Aorta (tissue), 5 donors: Measurements from ENCODE around the gene NCEH1. TPM values are rescaled to one million over a fixed set of nuclear protein-coding genes. Genes with fewer than 3 reads are reported as not detected.
"Not testable (repeated sequence)": the region's sequence is repeated elsewhere in the genome, so short reads cannot be mapped to it uniquely, and the experiment has no call there.

Experiments used
- ATAC-seq: fragments of 200-7000 bp; cut with Tn5 transposase; one replicate; pipeline ENCODE4 v1.9.1; 2022; ENCODE audit warnings: moderate library complexity; ENCODE audit not compliant: low FRiP score
- DNase-seq, 2 donors: peaks; one replicate each; pipeline ENCODE4 v3.0.0-alpha.2; 2020
- H3K27ac ChIP-seq, 2 donors: one replicate each; pipeline ENCODE4 v1.5.1; 2013; ENCODE audit warnings: low read length in 2 of 2, mild to moderate bottlenecking in 2 of 2, moderate library complexity in 2 of 2, control low read depth in 1 of 2, inconsistent platforms in 1 of 2, low read depth in 1 of 2
- H3K27me3 ChIP-seq, 2 donors: one replicate each; pipeline ENCODE4 v1.6.1; 2013; ENCODE audit warnings: control low read depth in 1 of 2, low read length in 1 of 2, mild to moderate bottlenecking in 1 of 2, moderate library complexity in 1 of 2; ENCODE audit not compliant: insufficient read depth in 2 of 2, control insufficient read depth in 1 of 2
- H3K36me3 ChIP-seq, 2 donors: one replicate each; pipeline ENCODE4 v1.6.1; 2013; ENCODE audit warnings: control low read depth in 1 of 2, low read length in 1 of 2, mild to moderate bottlenecking in 1 of 2; ENCODE audit not compliant: insufficient read depth in 2 of 2, control insufficient read depth in 1 of 2
- H3K4me1 ChIP-seq, 2 donors: one replicate each; pipeline ENCODE4 v1.6.1; 2013; ENCODE audit warnings: low read length in 2 of 2, control low read depth in 1 of 2, mild to moderate bottlenecking in 1 of 2, moderate library complexity in 1 of 2; ENCODE audit not compliant: insufficient read depth in 2 of 2, control insufficient read depth in 1 of 2
- H3K4me3 ChIP-seq, 2 donors: one replicate each; pipeline ENCODE4 v1.5.1; 2013; ENCODE audit warnings: low read length in 2 of 2, control low read depth in 1 of 2, mild to moderate bottlenecking in 1 of 2
- H3K9me3 ChIP-seq: one replicate; pipeline ENCODE4 v1.6.1; 2013; ENCODE audit warnings: mild to moderate bottlenecking, low read length; ENCODE audit not compliant: control insufficient read depth
- WGBS, 2 donors: extraction: QIAGEN DNeasy Blood & Tissue Kit; methylation state at CpG; one replicate each; pipeline ENCODE4 v1.1.7; 2013; 5-methylcytosine and 5-hydroxymethylcytosine counted together
- intact Hi-C, 2 donors: fragments of 100-400 bp; cut with DNase I; formaldehyde crosslinking; loops; one replicate each; pipeline versions ENCODE4 v1.14.2 to v1.15.0; 2022
- polyA plus RNA-seq, 2 donors: library from polyadenylated mRNA; stranded (reverse); fragments of 200-250 nt; gene quantifications; one replicate each; pipeline ENCODE4 v1.2.3, GENCODE V29; 2013
- total RNA-seq, 2 donors: library from RNA; stranded (reverse); fragmentation: NEBNext Ultra II Directional; extraction: Animal tissue kit (Norgen Biotek cat#: 25700); gene quantifications; one replicate each; pipeline ENCODE4 v1.2.1, GENCODE V29; 2021
- donor health status: healthy with polysubstance abuse.
- donor health status: Bipolar disorder and iron deficiency.
- donor health status: DM: no; HTN: no; CAD: no.
- donor health status: DM: no; HTN: no; CAD: no.
- donor health status: DM: yes; HTN: yes; CAD: no.

Gene NCEH1
- total and polyA plus RNA-seq, 4 donors: 2.3 to 12.5 (median 6.5) TPM

DNA sequence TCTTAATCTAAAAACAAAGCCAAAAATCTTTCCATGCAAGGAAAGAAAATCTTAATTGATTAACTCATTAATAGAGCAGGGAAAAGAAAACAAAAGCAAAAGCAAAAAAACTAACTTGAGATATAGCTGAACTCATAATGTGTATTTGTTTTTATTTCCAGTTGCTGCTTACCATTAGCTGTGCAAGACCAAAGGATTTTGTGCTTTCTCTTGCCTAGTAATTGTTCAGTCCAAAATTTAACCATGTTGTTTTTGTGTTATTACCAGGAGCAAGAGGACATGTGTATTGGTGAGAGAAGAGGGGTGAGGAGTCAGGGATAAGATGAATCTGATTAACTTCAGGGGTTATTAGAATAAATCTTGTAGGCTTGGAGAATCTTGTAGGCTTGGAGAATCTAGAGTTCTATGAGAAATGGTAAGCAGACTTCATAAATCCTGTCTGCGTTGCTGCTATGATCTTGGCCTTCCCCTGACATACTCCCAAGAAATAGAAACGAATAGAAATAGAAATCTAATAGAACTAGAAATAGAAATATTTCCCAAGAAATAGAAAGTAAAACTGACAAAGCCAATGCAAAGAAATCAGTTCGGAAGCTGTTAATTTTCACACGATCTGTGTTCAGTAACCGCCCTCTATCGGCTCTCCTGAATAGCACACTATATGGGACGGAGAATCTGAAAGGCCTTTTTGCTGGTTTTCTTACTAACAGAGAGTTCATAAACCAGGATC lies 115.0 kb downstream of the NCEH1 start:
- no peak for DNase-seq
- Histone ChIP-seq H3K36me3 (no peaks in the 10 kb centered on the region), H3K27ac (no peak overlapping the region), H3K27me3 (no peaks in the 10 kb centered on the region), H3K4me1 (no peaks in the 10 kb centered on the region), H3K9me3 (no peaks in the 10 kb centered on the region), H3K4me3 (peak overlapping the region in 1 of 2 donors; percentile 45)
- WGBS, 2 donors: 17 to 19% methylated on average over 7 of the region's 7 CpGs
- intact Hi-C loops: loop anchor here (2.0 to 5.0 kb wide), 2 partner anchors 105 to 109 kb away; no protein-coding TSS in a partner anchor
- ATAC-seq: peak; percentile 86

- H3K27me3 ChIP-seq, H3K36me3 ChIP-seq, H3K9me3 ChIP-seq, H3K27ac ChIP-seq, DNase-seq, H3K4me3 ChIP-seq, H3K4me1 ChIP-seq: not testable (repeated sequence)
- peak; percentile 15 for ATAC-seq
- 88 to 90% methylated on average over 11 of the region's 11 CpGs for WGBS, 2 donors
- intact Hi-C loops: loop anchor here (2.0 to 5.0 kb wide), 2 partner anchors 104 to 108 kb away; no protein-coding TSS in a partner anchor
These were observed 115.8 kb downstream of the NCEH1 start for GRCh38 chr3:172594900-172595663.

- intact Hi-C loops: no loop called here
- WGBS, 2 donors: 97 to 98% methylated on average over 11 of the region's 11 CpGs
These were observed 117.8 kb downstream of the NCEH1 start for GRCh38 chr3:172592898-172593669.

GRCh38 chr3:172591876-172592771 lies 118.7 kb downstream of the NCEH1 start:
- Histone ChIP-seq H3K4me3 (no peak overlapping the region), H3K9me3 (no peaks in the 10 kb centered on the region), H3K27ac (no peak overlapping the region), H3K4me1 (no peaks in the 10 kb centered on the region), H3K36me3 (no peaks in the 10 kb centered on the region), H3K27me3 (no peaks in the 10 kb centered on the region)
- 93 to 97% methylated on average over 11 of the region's 11 CpGs for WGBS, 2 donors
- no peak for DNase-seq
- ATAC-seq: no peak
- intact Hi-C loops: no loop called here

More at GRCh38 chr3:172592898-172593669, 117.8 kb downstream of the NCEH1 start:
- DNase-seq (no peak), ATAC-seq (no peak)
- H3K27me3 ChIP-seq: no peaks in the 10 kb centered on the region
- H3K36me3 ChIP-seq: no peaks in the 10 kb centered on the region
- no peak overlapping the region for H3K27ac ChIP-seq
- no peak overlapping the region for H3K4me3 ChIP-seq
- no peaks in the 10 kb centered on the region for H3K4me1 ChIP-seq
- H3K9me3 ChIP-seq: no peaks in the 10 kb centered on the region

- 89% methylated on average over 4 of the region's 4 CpGs for WGBS, 2 donors
- no peaks in the 10 kb centered on the region for H3K4me1 ChIP-seq
- ATAC-seq: no peak
These were observed 119.7 kb downstream of the NCEH1 start for GRCh38 chr3:172591125-172591605.

GRCh38 chr3:172586436-172586835 lies 124.4 kb downstream of the NCEH1 start:
- Histone ChIP-seq H3K36me3 (no peaks in the 10 kb centered on the region), H3K4me3 (no peak overlapping the region), H3K27me3 (no peaks in the 10 kb centered on the region), H3K4me1 (no peaks in the 10 kb centered on the region), H3K27ac (no peak overlapping the region), H3K9me3 (no peaks in the 10 kb centered on the region)
- no peak for DNase-seq
- ATAC-seq: peak; percentile 70
- intact Hi-C loops: no loop called here

More at GRCh38 chr3:172591125-172591605, 119.7 kb downstream of the NCEH1 start:
- no peaks in the 10 kb centered on the region for H3K27me3 ChIP-seq
- intact Hi-C loops: no loop called here
- no peak overlapping the region for H3K27ac ChIP-seq
- no peaks in the 10 kb centered on the region for H3K36me3 ChIP-seq
- DNase-seq: no peak
- H3K4me3 ChIP-seq: no peak overlapping the region
- no peaks in the 10 kb centered on the region for H3K9me3 ChIP-seq

DNA sequence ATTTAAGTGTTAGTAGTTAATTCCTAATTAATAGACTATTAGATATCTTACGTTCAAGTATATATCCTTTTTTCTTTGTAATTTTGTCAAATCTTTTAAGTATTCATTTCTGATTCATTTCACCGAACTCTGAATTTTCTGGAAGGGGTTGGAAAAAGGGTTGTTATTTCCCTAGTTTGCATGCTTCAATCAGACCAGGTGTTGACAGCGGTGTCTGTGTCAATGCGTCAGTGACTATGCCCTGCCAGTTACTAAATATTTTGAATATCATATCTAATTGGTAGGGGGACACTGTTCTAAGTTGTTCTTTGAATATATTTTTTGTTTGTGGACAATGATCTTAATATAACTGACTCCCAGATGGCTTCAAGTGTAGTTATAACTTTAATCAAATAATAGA lies 124.9 kb downstream of the NCEH1 start:
- ATAC-seq (no peak), DNase-seq (no peak)
- WGBS, 2 donors: 80 to 81% methylated on average over 4 of the region's 4 CpGs
- Histone ChIP-seq H3K4me1 (no peaks in the 10 kb centered on the region), H3K27me3 (no peaks in the 10 kb centered on the region), H3K36me3 (no peaks in the 10 kb centered on the region), H3K4me3 (no peak overlapping the region), H3K27ac (no peak overlapping the region), H3K9me3 (no peaks in the 10 kb centered on the region)
- intact Hi-C loops: no loop called here

GRCh38 chr3:172582712-172583111 lies 128.2 kb downstream of the NCEH1 start:
- no peak for DNase-seq
- no peak for ATAC-seq
- WGBS, 2 donors: 83 to 90% methylated on average over 1 of the region's 1 CpG

More at GRCh38 chr3:172582712-172583111, 128.2 kb downstream of the NCEH1 start:
- intact Hi-C loops: no loop called here
- Histone ChIP-seq H3K4me1 (no peaks in the 10 kb centered on the region), H3K27me3 (no peaks in the 10 kb centered on the region), H3K36me3 (no peaks in the 10 kb centered on the region), H3K27ac (no peak overlapping the region), H3K9me3 (no peaks in the 10 kb centered on the region), H3K4me3 (no peak overlapping the region)
